Cardiac fibroblast (primary cell): Measurements from ENCODE around the gene STX17.
A peak's percentile ranks its signal among the peaks of the same experiment; 100 is the strongest.

Experiments used
- DNase-seq, 2 donors: peaks; one replicate each; pipeline versions ENCODE4 v3.0.0 to v3.0.0-alpha.2; 2010; ENCODE audit warnings: low read depth in 2 of 2
- H3K4me3 ChIP-seq, 2 donors: replicated peaks in 1 of 2; 1 replicate in 1 of 2; 2 replicates in 1 of 2; pipeline ENCODE4 v1.5.1; 2011; ENCODE audit warnings: low read depth in 2 of 2, low read length in 2 of 2, mild to moderate bottlenecking in 2 of 2, moderate library complexity in 1 of 2
- CTCF ChIP-seq: IDR thresholded peaks from one replicate; pipeline ENCODE4 v1.5.1; 2011; ENCODE audit warnings: low read depth, mild to moderate bottlenecking, low read length, inconsistent platforms

The STX17 gene

GRCh38 chr9:99962680-99963261 lies 56.3 kb downstream of the STX17 start:
- H3K4me3 ChIP-seq = no peak overlapping the region
- DNase-seq = peak in 1 of 2 donors; percentile 9
- no peak for TF ChIP-seq CTCF

GRCh38 chr9:99964336-99964735 lies 57.9 kb downstream of the STX17 start:
- no peak for TF ChIP-seq CTCF
- no peak overlapping the region for H3K4me3 ChIP-seq
- DNase-seq = no peak

- no peak for TF ChIP-seq CTCF
- DNase-seq = no peak
- H3K4me3 ChIP-seq = no peak overlapping the region
These were observed 59.5 kb downstream of the STX17 start for GRCh38 chr9:99966001-99966400.

- no peak overlapping the region for H3K4me3 ChIP-seq
- TF ChIP-seq CTCF = no peak
- DNase-seq = peak in 1 of 2 donors; percentile 33
These were observed 60.3 kb downstream of the STX17 start for GRCh38 chr9:99966716-99967115.

GRCh38 chr9:99967457-99967856 lies 61.0 kb downstream of the STX17 start:
- H3K4me3 ChIP-seq = no peak overlapping the region
- TF ChIP-seq CTCF = no peak
- no peak for DNase-seq

GRCh38 chr9:99970481-99970880 lies 64.0 kb downstream of the STX17 start:
- TF ChIP-seq CTCF = no peak
- no peak overlapping the region for H3K4me3 ChIP-seq
- DNase-seq = no peak

GRCh38 chr9:99971410-99971809 lies 65.0 kb downstream of the STX17 start:
- no peak for DNase-seq
- TF ChIP-seq CTCF = no peak
- no peak overlapping the region for H3K4me3 ChIP-seq
